ENCODE data around the gene GATA2.

GRCh38 chr3:128495435-128495970, 2.5 kb upstream of the GATA2 start:
- no peak for TF ChIP-seq CTCF (IDR thresholded peaks at IDR 0.05)
- no peak for TF ChIP-seq POLR2A (IDR thresholded peaks at IDR 0.05)
